Measurements from ENCODE around the gene FUT6.
"Not testable (repeated sequence)": the region's sequence is repeated elsewhere in the genome, so short reads cannot be mapped to it uniquely, and the experiment has no call there.

FUT6 gene, protein sequence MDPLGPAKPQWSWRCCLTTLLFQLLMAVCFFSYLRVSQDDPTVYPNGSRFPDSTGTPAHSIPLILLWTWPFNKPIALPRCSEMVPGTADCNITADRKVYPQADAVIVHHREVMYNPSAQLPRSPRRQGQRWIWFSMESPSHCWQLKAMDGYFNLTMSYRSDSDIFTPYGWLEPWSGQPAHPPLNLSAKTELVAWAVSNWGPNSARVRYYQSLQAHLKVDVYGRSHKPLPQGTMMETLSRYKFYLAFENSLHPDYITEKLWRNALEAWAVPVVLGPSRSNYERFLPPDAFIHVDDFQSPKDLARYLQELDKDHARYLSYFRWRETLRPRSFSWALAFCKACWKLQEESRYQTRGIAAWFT

DNA sequence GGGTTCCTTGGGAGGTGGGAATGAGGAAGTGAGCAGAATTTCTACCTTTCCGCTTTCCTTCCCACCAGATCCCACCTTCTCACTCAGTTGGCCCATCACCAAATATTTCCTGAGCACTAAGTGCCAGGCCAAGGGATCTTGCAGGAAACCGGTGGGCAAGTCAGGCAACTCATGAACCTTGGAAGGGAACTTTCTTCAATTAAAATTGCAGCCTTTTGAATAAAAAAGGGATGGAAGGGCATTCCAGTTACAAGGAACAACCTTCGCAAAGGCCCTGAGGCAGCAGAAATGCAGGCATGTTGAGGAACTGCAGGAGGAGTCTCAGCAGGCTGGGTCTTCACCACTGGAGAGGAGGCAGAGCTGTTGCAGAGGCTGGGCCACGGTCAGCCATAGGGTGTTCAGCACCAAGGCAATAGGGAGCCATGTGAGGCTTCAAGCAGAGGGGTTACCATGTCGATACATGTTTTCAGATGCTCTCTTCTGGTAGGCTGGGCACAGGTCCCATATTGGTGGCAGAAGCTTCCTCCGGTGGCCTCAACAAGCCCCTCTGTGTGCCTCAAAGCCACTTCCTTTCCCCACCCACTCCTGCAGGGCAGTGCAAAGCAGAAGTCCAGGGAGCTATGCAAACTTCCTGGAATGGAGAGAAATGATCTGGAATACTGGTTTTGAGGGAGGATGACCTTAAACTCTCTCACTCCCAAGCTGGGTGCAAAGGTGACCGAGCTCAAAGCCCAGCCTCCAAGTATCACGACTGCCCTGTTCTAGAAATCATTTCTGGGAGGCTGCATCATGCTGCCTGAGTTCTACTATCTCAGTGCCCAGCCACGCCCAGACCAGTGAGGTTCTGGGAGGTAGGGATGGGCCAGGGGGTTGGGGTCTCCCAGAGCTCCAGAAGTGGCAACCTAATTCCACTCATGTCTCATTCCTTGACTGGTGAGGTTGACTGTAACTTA is at the start of gene FUT6:
TSS of gene FUT6 (minus strand) at position 638 of the 953 bp plus-strand sequence. CDS start 7,135 bp downstream, outside the sequence.
- no peak for DNase-seq (ENCODE audit: low read depth in 2 of 2)

DNA sequence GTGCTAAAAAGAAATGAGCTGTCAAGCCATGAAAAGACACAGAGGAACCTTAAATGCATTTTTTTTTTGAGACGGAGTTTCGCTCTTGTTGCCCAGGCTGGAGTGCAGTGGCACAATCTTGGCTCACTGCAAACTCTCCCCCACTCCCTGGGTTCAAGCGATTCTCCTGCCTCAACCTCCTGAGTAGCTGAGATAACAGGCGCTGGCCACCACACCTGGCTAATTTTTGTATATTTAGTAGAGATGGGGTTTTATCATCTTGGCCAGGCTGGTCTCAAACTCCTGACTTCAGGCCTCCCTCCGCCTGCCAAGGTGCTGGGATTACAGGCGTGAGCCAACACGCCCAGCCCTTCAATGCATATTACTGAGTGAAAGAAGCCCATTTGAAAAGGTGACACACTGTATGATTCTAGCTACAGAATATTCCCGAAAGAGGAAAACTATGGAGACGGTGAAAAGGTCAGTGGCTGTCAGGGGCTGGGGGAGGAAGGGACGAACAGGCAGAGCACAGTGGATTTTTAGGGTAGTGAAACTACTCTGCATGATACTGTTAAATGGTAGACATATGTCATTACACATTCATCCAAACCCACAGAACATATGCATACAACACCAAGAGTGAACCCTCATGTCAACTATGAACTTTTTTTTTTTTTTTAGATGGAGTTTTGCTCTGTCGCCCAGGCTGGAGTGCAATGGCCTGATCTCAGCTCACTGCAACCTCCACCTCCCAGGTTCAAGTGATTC is 44.7 kb upstream of the FUT6 start:
- not testable (repeated sequence) for DNase-seq (ENCODE audit: low read depth in 2 of 2)

DNA sequence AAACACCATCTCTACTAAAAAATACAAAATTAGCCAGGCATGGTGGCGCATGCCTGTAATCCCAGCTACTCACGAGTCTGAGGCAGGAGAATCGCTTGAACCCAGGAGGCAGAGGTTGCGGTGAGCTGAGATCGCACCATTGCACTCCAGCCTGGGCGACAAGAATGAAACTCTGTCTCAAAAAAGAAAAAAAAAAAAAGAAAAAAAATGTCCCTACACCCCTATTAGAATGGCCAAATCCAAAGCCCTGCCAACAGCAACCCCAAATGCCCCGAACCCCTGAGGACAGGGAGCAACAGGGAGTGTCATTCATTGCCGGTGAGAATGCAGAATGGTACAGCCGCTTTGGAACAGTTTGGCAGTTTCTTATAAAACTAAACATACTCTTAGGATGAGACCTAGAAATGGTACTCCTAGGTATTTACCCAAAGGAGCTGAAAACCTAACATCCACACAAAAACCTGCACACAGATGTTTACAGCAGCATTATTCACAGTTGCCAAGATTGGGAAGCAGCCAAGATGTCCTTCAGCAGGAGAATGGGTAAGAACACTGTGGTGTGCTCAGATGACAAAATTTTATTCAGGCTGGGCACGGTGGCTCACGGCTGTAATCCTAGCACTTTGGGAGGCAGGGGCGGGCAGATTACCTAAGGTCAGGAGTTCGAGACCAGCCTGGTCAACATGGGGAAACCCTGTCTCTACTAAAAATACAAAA is 43.8 kb upstream of the FUT6 start:
- not testable (repeated sequence) for DNase-seq (ENCODE audit: low read depth in 2 of 2)

DNA sequence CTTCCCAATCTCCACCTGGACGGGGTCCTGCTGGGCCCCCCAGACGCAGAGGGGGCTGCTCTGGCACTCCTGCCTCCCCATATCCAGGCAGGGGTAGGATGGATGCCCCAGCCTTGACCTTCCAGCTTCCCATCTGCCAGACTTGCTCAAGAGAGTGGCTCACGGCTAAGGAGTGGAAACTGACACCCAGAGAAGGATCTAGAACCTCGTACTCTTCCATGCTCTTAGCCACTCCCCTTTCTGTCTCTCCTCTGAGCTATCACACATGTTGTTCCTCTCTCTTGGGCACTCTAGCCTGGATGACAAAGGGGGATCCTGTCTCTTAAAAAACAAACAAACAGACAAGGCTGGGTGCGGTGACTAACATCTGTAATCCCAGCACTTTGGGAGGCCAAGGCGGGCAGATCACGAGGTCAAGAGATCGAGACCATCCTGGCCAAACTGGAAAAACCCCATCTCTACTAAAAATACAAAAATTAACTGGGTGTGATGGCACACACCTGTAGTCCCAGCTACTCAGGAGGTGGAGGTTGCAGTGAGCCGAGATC is 43.0 kb upstream of the FUT6 start:
- no peak for DNase-seq (ENCODE audit: low read depth in 2 of 2)

DNA sequence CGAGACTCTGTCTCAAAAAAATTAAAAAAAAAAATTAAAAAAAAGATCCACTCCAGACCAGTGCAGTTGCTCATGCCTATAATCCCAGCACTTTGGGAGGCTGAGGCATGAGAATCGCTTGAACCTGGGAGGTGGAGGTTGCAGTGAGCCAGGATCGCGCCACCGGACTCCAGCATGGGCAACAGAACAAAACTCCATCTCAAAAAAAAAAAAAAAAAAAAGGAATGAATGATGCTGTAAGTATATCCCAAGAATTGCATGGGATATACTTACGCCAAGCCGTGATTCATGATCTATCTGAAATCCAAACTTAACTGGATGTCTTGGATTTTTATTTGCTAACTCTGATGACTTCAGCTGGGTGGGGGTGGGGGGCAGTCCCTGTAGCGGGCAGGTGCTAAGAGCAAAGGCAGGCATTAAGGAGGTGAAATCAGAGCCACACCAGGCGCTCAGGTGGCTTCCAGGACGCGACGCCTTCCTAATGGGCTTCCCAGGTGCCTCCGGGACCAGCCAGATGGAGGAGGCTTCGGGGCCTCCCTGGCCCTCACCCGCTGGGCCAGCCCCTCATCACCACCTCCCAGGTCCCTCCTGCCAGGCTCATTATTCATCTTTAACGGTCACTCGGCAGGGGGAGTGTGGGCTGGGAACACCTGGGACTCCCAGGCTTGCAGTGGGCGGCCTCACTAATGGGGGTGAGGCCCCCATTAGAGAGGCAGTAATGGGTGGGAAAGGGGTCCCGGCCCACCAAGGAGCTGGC is 42.2 kb upstream of the FUT6 start:
- DNase-seq (ENCODE audit: low read depth in 2 of 2) = no peak

DNA sequence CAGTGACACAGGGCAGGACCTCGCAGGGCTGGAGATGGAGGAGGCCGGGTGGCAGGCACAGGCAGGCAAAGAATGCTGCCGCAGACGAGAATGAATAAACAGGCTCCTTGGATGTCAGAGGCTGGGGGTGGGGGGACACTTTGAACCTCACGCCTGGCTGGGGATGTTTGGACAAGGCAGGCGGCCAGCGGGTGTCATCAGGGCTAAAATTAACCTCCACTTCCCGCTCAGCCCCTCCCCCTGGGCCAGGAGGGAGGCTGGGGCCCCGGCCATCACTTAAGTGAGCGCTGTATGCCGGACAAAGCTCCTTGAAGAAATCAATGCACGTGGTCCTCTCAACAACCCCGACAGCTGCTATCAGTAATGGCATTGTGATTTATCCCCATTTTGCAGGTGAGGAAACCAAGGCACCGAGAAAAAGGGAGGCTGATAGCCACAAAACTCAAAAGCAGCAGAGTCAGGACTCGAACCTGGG is 41.1 kb upstream of the FUT6 start:
- peak; percentile 17 to 24 for DNase-seq (ENCODE audit: low read depth in 2 of 2)

DNA sequence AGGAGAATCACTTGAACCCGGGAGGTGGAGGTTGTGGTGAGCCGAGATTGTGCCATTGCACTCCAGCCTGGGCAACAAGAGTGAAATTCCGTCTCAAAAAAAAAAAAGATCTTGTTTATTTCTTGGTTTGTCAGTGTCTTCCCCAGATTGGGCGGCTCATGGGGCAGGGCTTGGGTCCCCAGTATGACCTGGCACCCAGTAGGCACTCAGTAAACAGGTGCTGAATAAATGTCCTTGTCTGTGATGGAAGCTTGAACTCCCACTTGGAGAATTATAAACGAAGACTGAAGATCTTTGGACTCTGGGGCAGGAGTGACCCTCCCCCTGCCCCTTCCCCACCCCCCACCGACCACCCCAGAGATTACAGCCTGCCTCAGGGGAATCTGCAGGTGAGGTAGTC is 40.7 kb upstream of the FUT6 start:
- DNase-seq (ENCODE audit: low read depth in 2 of 2) = no peak

DNA sequence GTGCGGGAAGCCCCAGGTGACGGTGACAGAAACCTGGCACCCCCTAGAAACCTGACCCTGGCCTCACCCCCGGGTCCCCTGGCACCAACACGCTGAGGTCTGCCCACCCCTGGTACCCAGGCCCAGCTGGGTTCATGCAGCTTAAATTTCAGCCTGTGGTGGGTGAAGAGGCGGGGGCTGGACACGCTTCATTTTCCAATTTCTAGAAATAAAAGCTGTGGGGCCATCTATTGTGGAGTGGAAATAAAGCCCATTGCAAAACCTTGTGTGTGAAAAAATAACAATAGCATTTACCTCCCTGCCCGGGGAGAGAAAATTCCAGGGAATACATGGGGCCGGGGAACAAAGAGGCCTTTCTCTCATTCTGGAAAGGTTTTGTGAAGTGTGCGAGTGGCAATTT is 38.4 kb upstream of the FUT6 start:
- no peak for DNase-seq (ENCODE audit: low read depth in 2 of 2)

DNA sequence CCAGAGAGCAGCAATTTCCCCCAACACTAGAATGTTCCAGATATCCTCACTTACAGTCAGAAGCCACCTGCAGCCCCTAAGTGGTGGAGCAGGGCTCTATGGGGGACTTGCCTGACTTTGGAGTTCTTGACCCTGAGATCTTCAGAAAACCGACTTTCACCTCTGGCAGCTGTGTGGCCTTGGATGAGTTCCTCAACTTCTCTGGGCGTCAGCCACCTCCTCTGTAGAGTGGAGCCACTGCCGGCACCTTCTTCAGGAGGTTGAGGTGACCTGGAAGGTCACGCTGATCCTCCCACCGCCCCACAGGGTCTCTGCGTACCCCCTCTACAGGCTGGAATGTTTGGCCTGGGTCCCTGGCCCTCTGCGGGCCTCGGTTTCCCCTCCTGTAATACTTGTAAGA is 37.9 kb upstream of the FUT6 start:
- DNase-seq (ENCODE audit: low read depth in 2 of 2) = no peak

DNA sequence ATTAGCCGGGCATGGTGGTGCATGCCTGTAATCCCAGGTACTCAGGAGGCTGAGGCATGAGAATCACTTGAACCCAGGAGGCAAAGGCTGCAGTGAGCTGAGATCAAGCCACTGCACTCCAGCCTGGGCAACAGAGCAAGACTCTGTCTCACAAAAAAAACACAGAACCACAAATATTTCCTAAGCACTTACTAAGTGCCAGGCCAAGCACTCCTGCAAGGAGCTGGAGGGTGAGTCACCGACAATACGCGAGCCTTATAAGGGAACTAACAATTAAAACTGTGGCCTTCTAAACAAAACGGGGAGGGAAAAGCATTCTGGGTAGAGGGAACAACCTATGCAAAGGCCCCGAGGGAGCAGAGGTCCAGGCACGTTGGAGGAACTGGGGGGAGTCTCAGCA is 35.0 kb upstream of the FUT6 start:
- peak in 1 of 2 experiments; percentile 6 for DNase-seq (ENCODE audit: low read depth in 2 of 2)

DNA sequence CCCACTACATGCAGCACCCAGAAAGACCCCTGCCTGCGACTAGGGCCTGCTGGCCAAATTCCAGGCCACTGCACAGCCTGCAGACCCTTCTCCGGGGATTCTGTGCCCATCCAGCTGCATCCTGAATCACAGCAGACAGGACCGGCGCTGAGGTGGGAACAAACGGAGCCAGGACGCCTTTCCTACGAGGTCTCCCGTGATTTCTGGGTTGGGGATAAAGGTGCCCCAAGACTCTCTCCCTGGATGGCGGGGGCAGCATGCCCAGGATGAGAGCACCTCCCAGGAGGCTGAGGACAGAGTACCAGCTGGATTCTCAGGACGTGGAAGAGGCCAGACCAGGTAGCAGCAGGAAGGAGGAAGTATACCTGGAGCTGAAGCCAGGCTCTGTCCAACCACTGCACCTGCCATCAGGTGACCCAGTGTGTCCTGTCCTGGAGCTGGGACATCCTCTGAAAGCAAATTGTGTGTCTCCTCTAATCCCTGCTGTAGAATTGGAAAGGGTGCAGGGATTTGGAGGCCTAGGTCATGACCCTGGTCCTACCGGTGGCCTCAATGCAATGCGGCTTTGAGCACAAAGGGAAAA is 34.2 kb upstream of the FUT6 start:
- no peak for DNase-seq (ENCODE audit: low read depth in 2 of 2)

DNA sequence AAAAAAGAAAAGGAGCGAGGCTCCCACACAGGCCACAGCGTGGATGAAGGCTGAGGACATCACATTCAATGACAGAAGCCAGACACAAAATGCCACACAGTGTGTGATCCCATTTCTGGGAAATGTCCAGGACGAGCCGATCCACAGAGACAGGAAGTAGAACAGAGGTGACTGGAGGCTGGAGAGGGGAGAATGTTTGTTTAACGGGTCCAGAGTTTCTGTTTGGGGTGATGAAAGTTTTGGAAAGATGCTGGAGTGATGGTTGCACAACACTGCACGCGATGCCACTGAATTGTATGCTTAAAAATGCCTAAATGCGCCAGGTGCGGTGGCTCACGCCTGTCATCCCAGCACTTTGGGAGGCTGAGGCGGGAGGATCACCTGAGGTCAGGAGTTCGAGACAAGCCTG is 31.5 kb upstream of the FUT6 start:
- DNase-seq (ENCODE audit: low read depth in 2 of 2) = no peak

DNA sequence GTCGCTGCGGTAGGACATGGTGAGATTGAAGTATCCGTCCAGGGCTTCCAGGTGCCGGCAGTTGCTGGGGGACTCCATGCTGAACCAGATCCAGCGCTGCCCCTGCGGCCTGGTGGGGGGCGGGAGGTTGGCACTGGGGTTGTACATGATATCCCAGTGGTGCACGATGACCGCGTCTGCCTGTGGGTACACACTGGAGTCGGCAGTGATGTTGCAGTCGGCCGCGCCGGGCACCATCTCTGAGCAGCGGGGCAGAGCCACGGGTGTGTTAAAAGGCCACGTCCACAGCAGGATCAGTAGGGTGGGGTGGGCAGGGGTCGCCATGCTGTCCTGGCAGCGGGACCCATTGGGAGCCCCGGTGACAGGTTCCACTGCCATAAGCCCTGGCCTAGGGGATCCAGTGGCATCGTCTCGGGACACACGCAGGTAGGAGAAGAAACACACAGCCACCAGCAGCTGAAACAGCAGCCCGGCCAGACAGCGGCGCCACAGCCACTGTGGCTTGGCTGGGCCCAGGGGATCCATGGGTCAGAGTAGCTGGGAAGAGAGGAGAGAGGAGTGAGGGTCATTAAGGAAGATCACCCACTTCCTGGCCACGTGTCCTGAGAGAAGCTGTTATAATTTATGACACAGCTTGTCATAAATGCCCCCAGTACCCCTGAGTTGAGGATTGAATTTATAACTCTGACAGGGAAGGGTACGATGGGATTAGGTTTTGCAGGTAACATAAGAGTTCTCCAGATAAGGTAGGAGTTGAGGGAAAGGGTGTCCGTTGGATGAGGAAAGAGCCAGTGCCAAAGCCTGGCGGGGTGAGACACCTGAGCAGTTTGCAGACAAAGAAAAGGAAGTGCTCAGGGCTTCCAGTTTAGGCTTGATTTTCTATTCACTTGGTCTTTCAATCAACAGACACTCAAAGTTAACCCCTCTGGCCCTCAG is 28.0 kb upstream of the FUT6 start:
- DNase-seq (ENCODE audit: low read depth in 2 of 2) = no peak

DNA sequence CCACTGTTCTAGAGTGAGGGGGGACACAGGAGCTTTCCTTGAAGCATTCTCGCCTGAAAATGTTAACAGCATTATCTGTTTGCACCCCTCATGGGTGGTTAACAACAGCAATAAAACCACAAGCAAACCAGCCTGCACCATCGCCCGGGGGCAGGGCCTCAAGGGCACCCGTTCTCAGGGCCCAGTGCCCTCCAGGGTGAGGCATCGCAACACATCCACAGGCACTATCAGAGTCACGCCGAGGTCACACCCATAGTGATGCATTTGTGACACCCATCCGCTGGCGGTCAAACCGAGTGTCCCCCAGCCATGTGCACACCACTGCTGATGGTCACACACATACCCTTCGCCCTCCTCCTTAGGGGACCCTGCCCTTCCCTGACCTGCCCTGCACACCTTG is 26.3 kb upstream of the FUT6 start:
- DNase-seq (ENCODE audit: low read depth in 2 of 2) = no peak

DNA sequence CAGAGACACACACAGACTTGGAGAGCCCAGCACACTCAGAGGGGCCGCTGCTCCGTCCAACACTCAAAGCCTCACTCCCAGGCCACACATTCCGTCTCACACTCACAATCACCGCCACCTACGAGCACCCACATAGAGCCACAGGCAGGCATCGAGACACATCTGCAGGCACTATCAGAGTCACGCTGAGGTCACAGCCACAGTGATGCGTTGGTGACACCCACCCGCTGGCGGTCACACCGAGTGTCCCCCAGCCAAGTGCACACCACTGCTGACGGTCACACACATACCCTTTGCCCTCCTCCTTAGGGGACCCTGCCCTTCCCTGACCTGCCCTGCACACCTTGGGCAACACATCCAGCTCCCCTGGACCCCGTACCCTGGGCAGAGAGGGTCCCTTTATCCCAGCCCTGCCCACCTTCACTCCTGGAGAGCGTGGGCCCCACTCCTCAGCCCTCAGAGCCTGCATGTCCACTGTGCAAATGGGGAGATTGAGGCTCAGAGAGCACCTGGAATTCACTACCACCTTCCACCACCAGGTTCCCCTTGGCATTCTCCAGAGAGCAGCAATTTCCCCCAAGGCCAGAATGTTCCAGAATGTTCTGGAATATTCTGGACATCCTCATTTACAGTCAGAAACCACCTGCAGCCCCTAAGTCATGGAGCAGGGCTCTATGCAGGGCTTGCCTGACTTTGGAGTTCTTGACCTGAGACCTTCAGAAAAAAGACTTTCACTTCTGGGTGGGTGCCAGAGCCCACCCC is 25.4 kb upstream of the FUT6 start:
- DNase-seq (ENCODE audit: low read depth in 2 of 2) = no peak

DNA sequence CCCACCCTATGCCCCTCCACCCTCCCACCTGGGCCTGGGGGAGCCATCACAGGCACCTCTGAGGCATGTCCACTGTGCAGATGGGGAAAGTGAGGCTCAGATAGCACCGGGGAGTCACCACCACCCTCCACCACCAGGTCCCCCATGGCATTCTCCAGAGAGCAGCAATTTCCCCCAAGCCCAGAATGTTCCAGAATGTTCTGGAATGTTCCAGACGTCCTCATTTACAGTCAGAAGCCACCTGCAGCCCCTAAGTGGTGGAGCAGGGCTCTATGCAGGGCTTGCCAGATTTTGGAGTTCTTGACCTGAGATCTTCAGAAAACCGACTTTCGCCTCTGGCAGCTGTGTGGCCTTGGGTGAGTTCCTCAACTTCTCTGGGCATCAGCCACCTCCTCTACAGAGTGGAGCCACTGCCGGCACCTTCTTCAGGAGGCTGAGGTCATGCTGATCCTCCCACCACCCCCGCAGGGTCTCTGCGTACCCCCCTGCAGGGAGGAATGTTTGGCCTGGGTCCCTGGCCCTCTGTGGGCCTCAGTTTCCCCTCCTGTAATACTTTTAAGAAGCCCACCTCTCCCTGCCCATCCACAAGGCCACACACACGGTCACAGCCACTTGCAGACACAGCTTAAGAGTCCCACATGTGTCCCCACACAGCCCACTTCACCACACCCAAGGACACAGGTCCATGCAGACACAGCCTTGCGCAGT is 24.7 kb upstream of the FUT6 start:
- no peak for DNase-seq (ENCODE audit: low read depth in 2 of 2)

DNA sequence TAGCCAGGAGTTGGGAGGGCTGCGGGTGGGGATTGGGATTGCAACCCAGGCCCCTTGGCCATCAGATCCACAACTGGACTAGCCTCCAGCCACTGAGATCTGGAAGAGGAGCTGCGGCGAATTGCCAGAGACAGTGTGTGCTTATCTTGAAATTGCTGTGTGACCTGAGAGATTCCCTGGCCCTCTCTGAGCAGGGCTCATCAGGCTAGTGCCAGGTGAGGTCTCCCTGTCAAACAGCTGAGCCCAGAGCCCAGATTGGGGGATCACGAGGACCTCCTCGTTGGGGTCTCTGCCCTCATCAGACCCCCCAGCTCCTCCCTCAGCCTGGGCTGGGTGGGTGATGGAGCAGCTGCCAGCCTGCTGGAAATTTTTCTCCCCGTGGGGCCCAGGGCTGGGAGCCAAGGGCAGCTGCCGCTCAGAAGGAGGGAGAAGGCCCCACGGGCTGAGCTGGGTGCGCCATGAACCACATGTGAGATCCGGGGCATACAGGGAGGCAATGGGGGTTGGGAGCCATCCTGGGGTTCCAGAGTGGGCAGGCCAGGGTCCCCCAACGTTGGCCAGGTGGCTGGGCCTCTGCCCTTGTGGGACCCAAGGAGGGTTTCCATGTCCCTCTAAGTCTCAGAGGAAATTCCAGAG is 23.6 kb upstream of the FUT6 start:
- no peak for DNase-seq (ENCODE audit: low read depth in 2 of 2)

Measured in fibroblast of skin of left quadriceps (primary cell).